ENCODE results near the gene CD99.
"Not testable (repeated sequence)": the region's sequence is repeated elsewhere in the genome, so short reads cannot be mapped to it uniquely, and the experiment has no call there.

GRCh38 chrX:2755163-2755715, 64.1 kb downstream of the CD99 start:
- TF ChIP-seq CTCF, POLR2A, POLR2AphosphoS5 (IDR thresholded peaks at IDR 0.05): not testable (repeated sequence)
